Neural progenitor cell (in vitro differentiated cells): ENCODE results near the gene PAXX. TPM values are rescaled to one million over a fixed set of nuclear protein-coding genes. Genes with fewer than 3 reads are reported as not detected.

Source experiments
- DNase-seq: peaks from one replicate; pipeline ENCODE4 v3.0.0-alpha.2; 2016; ENCODE audit warnings: low spot score
- H2AFZ ChIP-seq: fragments of 200-600 bp; sonication (generic); replicated peaks from 2 replicates; pipeline ENCODE4 v1.6.1; 2016; ENCODE audit warnings: antibody characterized with exemption
- H3F3A ChIP-seq: fragments of 200-600 bp; sonication (generic); 2 replicates; pipeline ENCODE4 v1.6.1; 2016; ENCODE audit warnings: antibody characterized with exemption, low read depth
- H3K27ac ChIP-seq: fragments of 200-600 bp; sonication (generic); 2 replicates; pipeline ENCODE4 v1.5.1; 2016; ENCODE audit warnings: mild to moderate bottlenecking
- H3K27me3 ChIP-seq: fragments of 200-600 bp; sonication (generic); 2 replicates; pipeline ENCODE4 v1.6.1; 2016; ENCODE audit warnings: mild to moderate bottlenecking, moderate library complexity
- H3K36me3 ChIP-seq: fragments of 200-600 bp; sonication (generic); 2 replicates; pipeline ENCODE4 v1.5.1; 2016
- H3K4me1 ChIP-seq: fragments of 200-600 bp; sonication (generic); 2 replicates; pipeline ENCODE4 v1.6.1; 2016; ENCODE audit warnings: mixed run types
- H3K4me2 ChIP-seq: fragments of 200-600 bp; sonication (generic); 2 replicates; pipeline ENCODE4 v1.6.1; 2016
- H3K4me3 ChIP-seq: fragments of 200-600 bp; sonication (generic); 2 replicates; pipeline ENCODE4 v1.5.1; 2016
- H3K79me2 ChIP-seq: fragments of 200-600 bp; sonication (generic); 2 replicates; pipeline ENCODE4 v1.6.1; 2016; ENCODE audit warnings: low read depth
- H3K9ac ChIP-seq: fragments of 200-600 bp; sonication (generic); 2 replicates; pipeline ENCODE4 v1.6.1; 2016
- H3K9me3 ChIP-seq: fragments of 200-600 bp; sonication (generic); 2 replicates; pipeline ENCODE4 v1.5.1; 2016; ENCODE audit warnings: low read depth
- H4K20me1 ChIP-seq: fragments of 200-600 bp; sonication (generic); 2 replicates; pipeline ENCODE4 v1.6.1; 2016; ENCODE audit warnings: low read depth
- H3K27ac Mint-ChIP-seq: 3 replicates; pipeline ENCODE4 v1.8.0; 2021; ENCODE audit warnings: mixed read lengths
- H3K27me3 Mint-ChIP-seq: 2 replicates; pipeline ENCODE4 v1.8.0; 2022; ENCODE audit warnings: low read depth, mild to moderate bottlenecking, inconsistent platforms, moderate library complexity, mixed read lengths; ENCODE audit not compliant: insufficient read depth
- H3K36me3 Mint-ChIP-seq: 3 replicates; pipeline ENCODE4 v1.8.0; 2021; ENCODE audit warnings: mixed read lengths
- H3K4me1 Mint-ChIP-seq: 3 replicates; pipeline ENCODE4 v1.8.0; 2021; ENCODE audit warnings: mixed read lengths
- H3K4me3 Mint-ChIP-seq: 3 replicates; pipeline ENCODE4 v1.8.0; 2021; ENCODE audit warnings: mild to moderate bottlenecking, moderate library complexity, mixed read lengths
- H3K9me3 Mint-ChIP-seq: 3 replicates; pipeline ENCODE4 v1.8.0; 2020; ENCODE audit warnings: mixed read lengths
- EZH2 ChIP-seq: fragments of 200-600 bp; sonication (generic); IDR thresholded peaks from 2 replicates; pipeline ENCODE4 v1.6.1; 2017; ENCODE audit warnings: antibody characterized with exemption, mild to moderate bottlenecking, moderate library complexity
- EZH2phosphoT487 ChIP-seq: fragments of 200-600 bp; sonication (generic); IDR thresholded peaks from 2 replicates; pipeline ENCODE4 v1.6.1; 2017; ENCODE audit warnings: antibody characterized with exemption
- total RNA-seq: library from RNA; depleted of rRNA; stranded (reverse); fragments of >200 nt; gene quantifications from 2 replicates; pipeline ENCODE4 v1.2.3, GENCODE V29; 2015; ENCODE audit warnings: low replicate concordance
- TF ChIP-seq, protein P1 (sequence below): fragments of 200-600 bp; sonication (generic); IDR thresholded peaks from 2 replicates; pipeline ENCODE4 v1.5.1; 2017; ENCODE audit warnings: antibody characterized with exemption, mild to moderate bottlenecking

Gene PAXX
- total RNA-seq, 1 donor from 2014 or later = 31.5 TPM

DNA sequence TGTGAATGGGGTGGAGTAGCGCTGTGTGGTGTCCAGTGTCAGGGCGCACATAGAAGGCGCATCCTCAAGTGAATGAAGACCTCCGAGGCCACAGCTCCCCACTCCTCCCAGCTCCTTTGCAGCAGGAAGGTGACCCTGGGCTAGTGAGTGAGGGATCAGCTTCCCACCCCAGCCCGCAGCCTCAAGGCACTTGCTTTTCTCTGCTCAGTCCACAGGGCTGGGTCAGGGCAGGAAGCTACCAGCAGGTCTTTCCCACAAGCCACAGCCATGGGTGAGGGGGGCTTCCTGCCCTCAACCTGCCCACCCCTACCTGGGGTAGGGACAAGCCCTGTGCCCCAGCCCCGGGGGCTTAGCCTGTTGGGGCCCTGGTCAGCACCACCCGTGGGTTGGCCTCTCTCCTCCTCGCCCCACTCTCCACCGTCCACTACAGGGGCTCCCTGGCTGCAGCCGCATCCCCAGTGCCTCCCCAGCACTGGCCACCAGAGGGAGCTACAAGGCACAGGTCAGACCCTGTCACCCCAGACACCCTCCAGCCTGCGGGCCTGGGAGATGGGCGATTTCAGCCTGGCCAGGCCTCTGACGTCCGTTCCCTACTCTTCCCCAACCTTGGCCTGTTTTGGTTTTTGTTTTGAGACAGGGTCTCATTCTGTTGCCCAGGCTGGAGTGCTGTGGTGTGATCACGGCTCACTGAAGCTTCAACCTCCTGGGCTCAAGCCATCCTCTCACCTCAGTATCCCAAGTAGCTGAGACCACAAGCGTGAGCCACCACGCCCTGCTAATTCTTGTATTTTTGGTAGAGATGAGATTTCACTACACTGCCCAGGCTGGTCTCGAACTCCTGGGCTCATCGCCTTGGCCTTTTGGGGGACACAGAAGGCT, 37.1 kb downstream of the PAXX start:
- H3K36me3 Mint-ChIP-seq = no peaks in the 10 kb centered on the region
- H3K9me3 ChIP-seq = no peaks in the 10 kb centered on the region
- peak overlapping the region; percentile 42 for H3K27ac Mint-ChIP-seq
- peaks cover 24% of the 10 kb centered on the region for H3K27me3 ChIP-seq
- TF ChIP-seq EZH2 (no peak), EZH2phosphoT487 (peak; percentile 16)
- TF ChIP-seq, protein P1, sequence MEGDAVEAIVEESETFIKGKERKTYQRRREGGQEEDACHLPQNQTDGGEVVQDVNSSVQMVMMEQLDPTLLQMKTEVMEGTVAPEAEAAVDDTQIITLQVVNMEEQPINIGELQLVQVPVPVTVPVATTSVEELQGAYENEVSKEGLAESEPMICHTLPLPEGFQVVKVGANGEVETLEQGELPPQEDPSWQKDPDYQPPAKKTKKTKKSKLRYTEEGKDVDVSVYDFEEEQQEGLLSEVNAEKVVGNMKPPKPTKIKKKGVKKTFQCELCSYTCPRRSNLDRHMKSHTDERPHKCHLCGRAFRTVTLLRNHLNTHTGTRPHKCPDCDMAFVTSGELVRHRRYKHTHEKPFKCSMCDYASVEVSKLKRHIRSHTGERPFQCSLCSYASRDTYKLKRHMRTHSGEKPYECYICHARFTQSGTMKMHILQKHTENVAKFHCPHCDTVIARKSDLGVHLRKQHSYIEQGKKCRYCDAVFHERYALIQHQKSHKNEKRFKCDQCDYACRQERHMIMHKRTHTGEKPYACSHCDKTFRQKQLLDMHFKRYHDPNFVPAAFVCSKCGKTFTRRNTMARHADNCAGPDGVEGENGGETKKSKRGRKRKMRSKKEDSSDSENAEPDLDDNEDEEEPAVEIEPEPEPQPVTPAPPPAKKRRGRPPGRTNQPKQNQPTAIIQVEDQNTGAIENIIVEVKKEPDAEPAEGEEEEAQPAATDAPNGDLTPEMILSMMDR = peak; percentile 94
- H3K4me3 ChIP-seq = peak overlapping the region; percentile 80
- H3K4me1 ChIP-seq = peaks cover 13% of the 10 kb centered on the region
- H3K27me3 Mint-ChIP-seq = no peaks in the 10 kb centered on the region
- peaks cover 24% of the 10 kb centered on the region for H3F3A ChIP-seq
- H3K4me2 ChIP-seq = peak overlapping the region; percentile 94
- H3K27ac ChIP-seq = no peak overlapping the region
- H3K4me1 Mint-ChIP-seq = peaks cover 12% of the 10 kb centered on the region
- H4K20me1 ChIP-seq = peaks cover 5% of the 10 kb centered on the region
- H3K36me3 ChIP-seq = no peaks in the 10 kb centered on the region
- no peak overlapping the region for H3K9ac ChIP-seq
- H3K79me2 ChIP-seq = no peaks in the 10 kb centered on the region
- no peak overlapping the region for H2AFZ ChIP-seq
- peak overlapping the region; percentile 82 for H3K4me3 Mint-ChIP-seq
- no peaks in the 10 kb centered on the region for H3K9me3 Mint-ChIP-seq
- DNase-seq = peak; percentile 86

DNA sequence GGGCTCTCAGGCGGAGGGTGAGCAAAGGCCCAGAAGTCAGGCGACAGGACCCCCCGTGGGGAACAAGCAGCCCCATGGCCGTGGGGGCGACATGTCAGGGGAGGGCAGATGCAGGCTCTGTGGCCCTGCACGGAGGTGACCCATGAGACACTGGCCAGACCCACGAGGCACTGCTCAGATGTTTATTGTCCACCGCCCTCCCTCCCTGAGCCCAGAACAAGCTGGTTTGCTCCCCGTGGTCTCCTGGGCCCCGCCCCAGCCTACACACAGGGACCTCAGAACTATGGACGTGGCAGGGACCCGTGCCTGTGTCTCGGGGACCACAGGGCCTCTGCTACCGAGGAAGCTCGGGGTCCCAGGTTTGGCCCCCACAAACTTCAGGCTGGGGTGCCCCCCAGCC, 37.8 kb downstream of the PAXX start:
- peaks cover 12% of the 10 kb centered on the region for H3K4me1 Mint-ChIP-seq
- no peak for DNase-seq
- Histone ChIP-seq H3K79me2 (no peaks in the 10 kb centered on the region), H3F3A (peaks cover 28% of the 10 kb centered on the region), H3K4me3 (no peak overlapping the region), H3K9me3 (no peaks in the 10 kb centered on the region), H3K36me3 (no peaks in the 10 kb centered on the region), H2AFZ (no peak overlapping the region), H3K27me3 (peaks cover 24% of the 10 kb centered on the region), H3K4me2 (no peak overlapping the region), H4K20me1 (peaks cover 5% of the 10 kb centered on the region), H3K4me1 (peaks cover 13% of the 10 kb centered on the region), H3K27ac (no peak overlapping the region), H3K9ac (no peak overlapping the region)
- TF ChIP-seq, protein P1 = no peak
- H3K4me3 Mint-ChIP-seq = peak overlapping the region; percentile 82
- H3K27me3 Mint-ChIP-seq = no peaks in the 10 kb centered on the region
- H3K27ac Mint-ChIP-seq = no peak overlapping the region
- no peaks in the 10 kb centered on the region for H3K36me3 Mint-ChIP-seq
- H3K9me3 Mint-ChIP-seq = no peaks in the 10 kb centered on the region

DNA sequence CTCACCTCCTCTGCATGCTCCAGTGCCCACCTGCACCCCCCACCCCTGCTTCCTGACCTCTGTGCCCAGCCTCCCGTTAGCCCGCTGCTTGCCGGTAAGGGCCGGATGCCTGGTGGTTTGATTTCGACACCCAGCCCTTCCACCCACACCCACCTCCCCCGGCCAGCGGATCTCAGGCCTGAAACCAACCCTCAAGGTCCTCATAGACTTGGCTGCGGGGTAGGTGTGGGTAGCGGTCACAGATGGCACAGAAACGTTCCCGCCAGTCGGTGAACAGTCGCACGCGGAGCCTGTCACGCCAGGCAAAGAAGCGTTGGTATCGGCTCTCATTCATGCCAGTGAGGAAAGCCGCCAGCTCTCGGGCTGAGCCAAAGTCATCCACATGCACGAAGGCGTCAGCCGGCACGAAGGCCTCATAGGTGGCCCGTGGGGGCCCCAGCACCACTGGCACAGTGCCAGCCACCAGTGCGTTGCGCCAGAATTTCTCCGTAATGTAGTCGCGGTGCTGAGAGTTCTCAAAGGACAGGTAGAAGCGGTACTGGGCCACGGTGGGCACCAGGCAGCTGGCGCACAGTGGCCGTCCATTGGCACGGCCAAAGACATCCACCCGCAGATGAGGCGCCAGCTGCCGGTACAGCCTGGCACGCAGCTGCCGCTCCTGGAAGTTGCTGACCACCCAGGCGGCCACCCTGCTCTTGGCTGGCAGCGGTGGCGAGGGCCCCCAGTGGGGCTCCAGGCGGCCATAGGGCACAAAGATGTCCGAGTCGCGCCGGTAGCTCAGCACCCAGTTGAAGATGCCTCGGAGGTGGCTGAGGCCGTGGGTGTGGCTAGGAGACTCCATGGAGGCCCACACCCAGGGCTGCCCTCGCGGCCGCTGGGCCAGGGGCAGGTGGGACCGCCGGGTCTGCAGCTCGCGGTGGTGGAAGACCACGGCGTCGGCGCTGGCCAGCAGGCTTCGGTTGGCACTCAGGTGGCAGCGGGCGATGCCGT, 38.6 kb downstream of the PAXX start:
- Histone ChIP-seq H3K79me2 (no peaks in the 10 kb centered on the region), H3K4me2 (no peak overlapping the region), H3K27ac (no peak overlapping the region), H3K4me3 (no peak overlapping the region), H3F3A (peaks cover 29% of the 10 kb centered on the region), H3K27me3 (peaks cover 24% of the 10 kb centered on the region), H3K4me1 (peaks cover 8% of the 10 kb centered on the region), H4K20me1 (peaks cover 5% of the 10 kb centered on the region), H3K36me3 (no peaks in the 10 kb centered on the region), H3K9ac (no peak overlapping the region), H3K9me3 (no peaks in the 10 kb centered on the region), H2AFZ (no peak overlapping the region)
- Mint-ChIP-seq H3K9me3 (no peaks in the 10 kb centered on the region), H3K4me1 (peaks cover 9% of the 10 kb centered on the region), H3K27ac (no peak overlapping the region), H3K4me3 (no peak overlapping the region), H3K36me3 (no peaks in the 10 kb centered on the region), H3K27me3 (no peaks in the 10 kb centered on the region)
- no peak for DNase-seq
- TF ChIP-seq EZH2 = no peak
- TF ChIP-seq, protein P1 = no peak
- TF ChIP-seq EZH2phosphoT487 = no peak
